ENCODE results near the gene DUS3L. TPM values are rescaled to one million over a fixed set of nuclear protein-coding genes. Genes with fewer than 3 reads are reported as not detected.
"Not testable (repeated sequence)": the region's sequence is repeated elsewhere in the genome, so short reads cannot be mapped to it uniquely, and the experiment has no call there.

Gene DUS3L
- total RNA-seq, 1 experiment from 2014 or later, result 35.6 TPM

GRCh38 chr19:5748920-5749319 is 42.0 kb downstream of the DUS3L start:
- H3K27ac ChIP-seq; H3K4me1 ChIP-seq (replicated peaks); DNase-seq (ENCODE audit: low read depth in 1 of 2, low spot score in 2 of 2); H3K9me3 ChIP-seq (replicated peaks); H3K36me3 ChIP-seq; H3K4me3 ChIP-seq: not testable (repeated sequence)
- peaks cover 12% of the 10 kb centered on the region for H3K27me3 ChIP-seq (replicated peaks)

- not testable (repeated sequence) for H3K9me3 ChIP-seq (replicated peaks); H3K4me3 ChIP-seq; DNase-seq (ENCODE audit: low read depth in 1 of 2, low spot score in 2 of 2); H3K27ac ChIP-seq; H3K36me3 ChIP-seq; H3K4me1 ChIP-seq (replicated peaks)
- peaks cover 12% of the 10 kb centered on the region for H3K27me3 ChIP-seq (replicated peaks)
Observed at GRCh38 chr19:5744999-5745398, 46.0 kb downstream of the DUS3L start.

- no peak overlapping the region for H3K4me3 ChIP-seq
- no peak for DNase-seq (ENCODE audit: low read depth in 1 of 2, low spot score in 2 of 2)
Observed at GRCh38 chr19:5743630-5744029, 47.3 kb downstream of the DUS3L start.

DNA sequence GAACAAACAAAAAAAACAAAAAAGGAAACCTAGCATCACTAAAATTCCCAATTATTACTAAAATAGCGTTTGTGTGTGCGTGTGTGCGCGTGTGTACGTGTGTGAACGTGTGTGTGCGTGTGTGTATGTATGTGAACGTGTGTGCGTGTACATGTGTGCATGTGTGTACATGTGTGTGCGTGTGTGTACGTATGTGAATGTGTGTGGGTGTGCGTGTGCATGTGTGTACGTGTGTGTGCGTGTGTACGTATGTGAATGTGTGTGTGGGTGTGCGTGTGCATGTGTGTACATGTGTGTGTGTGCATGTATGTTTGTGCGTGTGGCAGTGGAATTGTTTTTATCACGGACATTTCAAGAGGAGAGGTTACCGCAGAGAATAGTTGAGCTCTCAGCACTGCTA is 48.9 kb downstream of the DUS3L start:
- Histone ChIP-seq H3K27ac (no peak overlapping the region), H3K9me3 (replicated peaks) (no peaks in the 10 kb centered on the region), H3K4me1 (replicated peaks) (no peaks in the 10 kb centered on the region), H3K27me3 (replicated peaks) (peaks cover 9% of the 10 kb centered on the region; the same call in 1 of the 2 replicates), H3K4me3 (no peak overlapping the region), H3K36me3 (no peaks in the 10 kb centered on the region)
- no peak for DNase-seq (ENCODE audit: low read depth in 1 of 2, low spot score in 2 of 2)

More at GRCh38 chr19:5743630-5744029, 47.3 kb downstream of the DUS3L start:
- Histone ChIP-seq H3K9me3 (replicated peaks) (no peaks in the 10 kb centered on the region), H3K27ac (no peak overlapping the region), H3K4me1 (replicated peaks) (no peaks in the 10 kb centered on the region), H3K36me3 (no peaks in the 10 kb centered on the region), H3K27me3 (replicated peaks) (peaks cover 12% of the 10 kb centered on the region)

DNA sequence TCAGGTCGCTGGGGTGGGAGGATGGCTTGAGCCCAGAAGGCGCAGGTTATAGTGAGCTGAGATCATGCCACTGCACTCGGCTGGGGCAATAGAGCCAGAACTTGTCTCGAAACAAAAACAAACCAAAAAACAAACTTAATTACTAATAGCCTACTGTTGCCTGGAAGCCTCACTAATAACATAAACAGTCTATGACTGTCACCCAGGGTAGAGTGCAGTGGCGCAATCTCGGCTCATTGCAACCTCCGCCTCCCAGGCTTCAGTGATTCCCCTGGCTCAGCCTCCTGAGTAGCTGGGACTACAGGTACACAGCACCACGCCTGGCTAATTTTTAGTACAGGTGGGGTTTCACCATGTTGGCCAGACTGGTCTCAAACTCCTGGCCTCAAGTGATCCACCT is 52.5 kb downstream of the DUS3L start:
- H3K36me3 ChIP-seq, result no peaks in the 10 kb centered on the region
- DNase-seq (ENCODE audit: low read depth in 1 of 2, low spot score in 2 of 2), result no peak
- no peak overlapping the region for H3K27ac ChIP-seq
- no peaks in the 10 kb centered on the region for H3K4me1 ChIP-seq (replicated peaks)
- no peaks in the 10 kb centered on the region for H3K27me3 ChIP-seq (replicated peaks)
- H3K9me3 ChIP-seq (replicated peaks), result no peaks in the 10 kb centered on the region
- H3K4me3 ChIP-seq, result no peak overlapping the region

Other genes starting within 250 kb of the DUS3L start
- not detected in 2 replicates for gene TINCR, start 223.2 kb downstream of the DUS3L start, total RNA-seq (2014; rRNA removed; shearing (Covaris generic))
- gene SAFB2, start 168.4 kb downstream of the DUS3L start, total RNA-seq (2014; rRNA removed; shearing (Covaris generic)), result 24.1 and 25.8 TPM in 2 replicates
- gene SAFB, start 168.1 kb downstream of the DUS3L start, total RNA-seq (2014; rRNA removed; shearing (Covaris generic)), result 41.0 and 70.9 TPM in 2 replicates
- gene MICOS13, start 110.6 kb downstream of the DUS3L start, total RNA-seq (2014; rRNA removed; shearing (Covaris generic)), result 48.9 and 58.3 TPM in 2 replicates
- gene HSD11B1L, start 110.1 kb downstream of the DUS3L start, total RNA-seq (2014; rRNA removed; shearing (Covaris generic)), result 2.1 and 5.2 TPM in 2 replicates
- gene RPL36, start 100.9 kb downstream of the DUS3L start, total RNA-seq (2014; rRNA removed; shearing (Covaris generic)), result 527 and 600 TPM in 2 replicates
- 95.6 and 116 TPM in 2 replicates for gene LONP1, start 71.0 kb downstream of the DUS3L start, total RNA-seq (2014; rRNA removed; shearing (Covaris generic))
- not detected in 2 replicates for gene CATSPERD, start 70.5 kb downstream of the DUS3L start, total RNA-seq (2014; rRNA removed; shearing (Covaris generic))
- gene PRR22, start 6.4 kb downstream of the DUS3L start, total RNA-seq (2014; rRNA removed; shearing (Covaris generic)), result 0.76 and 2.0 TPM in 2 replicates
- 17.6 and 32.9 TPM in 2 replicates for gene NRTN, start 13.9 kb upstream of the DUS3L start, total RNA-seq (2014; rRNA removed; shearing (Covaris generic))
- not detected in 2 replicates for gene FUT6, start 48.5 kb upstream of the DUS3L start, total RNA-seq (2014; rRNA removed; shearing (Covaris generic))
- not detected in 2 replicates for gene FUT3, start 60.3 kb upstream of the DUS3L start, total RNA-seq (2014; rRNA removed; shearing (Covaris generic))
- not detected in 2 replicates for gene FUT5, start 79.4 kb upstream of the DUS3L start, total RNA-seq (2014; rRNA removed; shearing (Covaris generic))
- gene NDUFA11, start 112.6 kb upstream of the DUS3L start, total RNA-seq (2014; rRNA removed; shearing (Covaris generic)), result 385 and 703 TPM in 2 replicates
- gene VMAC, start 113.7 kb upstream of the DUS3L start, total RNA-seq (2014; rRNA removed; shearing (Covaris generic)), result 1.9 and 3.2 TPM in 2 replicates
- 0.78 and 1.4 TPM in 2 replicates for gene CAPS, start 123.1 kb upstream of the DUS3L start, total RNA-seq (2014; rRNA removed; shearing (Covaris generic))
- gene RANBP3, start 187.0 kb upstream of the DUS3L start, total RNA-seq (2014; rRNA removed; shearing (Covaris generic)), result 81.2 and 88.1 TPM in 2 replicates